ENCODE data around the gene RPS15.

The RPS15 gene

GRCh38 chr19:1488282-1488601, 50.0 kb downstream of the RPS15 start:
- no peak for DNase-seq

- no peak for DNase-seq
Measured at GRCh38 chr19:1489463-1490310, 51.5 kb downstream of the RPS15 start.
